HepG2 (cell line): ENCODE measurements around the gene SPRR4. TPM values are rescaled to one million over a fixed set of nuclear protein-coding genes. Genes with fewer than 3 reads are reported as not detected.

Experiments
- REXO4 ChIP-seq: sonication (generic); formaldehyde crosslinking; IDR thresholded peaks from 2 replicates; pipeline ENCODE4 v1.8.0; 2022; ENCODE audit warnings: missing genetic modification reagents, mild to moderate bottlenecking, borderline replicate concordance
- SMARCE1 ChIP-seq: fragments of 450-650 bp; IDR thresholded peaks from 2 replicates; pipeline ENCODE4 v1.6.1; 2017; ENCODE audit warnings: borderline replicate concordance
- ZNF350 ChIP-seq: sonication (generic); formaldehyde crosslinking; IDR thresholded peaks from 2 replicates; pipeline ENCODE4 v1.4.0; 2020; ENCODE audit warnings: mild to moderate bottlenecking, low read depth, missing genetic modification reagents, borderline replicate concordance
- ZNF496 ChIP-seq: sonication (generic); formaldehyde crosslinking; IDR thresholded peaks from 2 replicates; pipeline ENCODE4 v1.8.1; 2023; ENCODE audit warnings: mild to moderate bottlenecking, moderate library complexity, missing genetic modification reagents; ENCODE audit not compliant: insufficient replicate concordance
- ZNF761 ChIP-seq: sonication (generic); formaldehyde crosslinking; conservative IDR thresholded peaks from 2 replicates; pipeline ENCODE4 v1.4.0; 2020; ENCODE audit warnings: mild to moderate bottlenecking, missing genetic modification reagents
- ZSCAN21 ChIP-seq: sonication (generic); formaldehyde crosslinking; IDR thresholded peaks from 2 replicates; pipeline ENCODE4 v1.8.0; 2022; ENCODE audit warnings: mild to moderate bottlenecking, missing genetic modification reagents, moderate library complexity, borderline replicate concordance
- polyA plus RNA-seq, 8 experiments: library from polyadenylated mRNA; depleted of rRNA in 3 of 8; stranded (reverse) in 7 of 8; unstranded in 1 of 8; fragments of >200 nt; fragmentation: Illumina TruSeq in 4 of 8; extraction: Trizol in 4 of 8; gene quantifications; 2 replicates each; pipeline versions ENCODE4 v1.2.1 to v1.2.3, GENCODE V29; 2011 to 2016; ENCODE audit warnings: low read depth in 4 of 8, missing spikeins in 1 of 8, mixed read lengths in 1 of 8; ENCODE audit not compliant: insufficient read depth in 1 of 8
- total RNA-seq, 5 experiments: library from RNA; depleted of rRNA; stranded (reverse); fragments of >200 nt; fragmentation: Illumina TruSeq; extraction: Trizol; gene quantifications; 2 replicates each; pipeline ENCODE4 v1.2.3, GENCODE V29; 2016; ENCODE audit warnings: low read depth in 1 of 5
- TF ChIP-seq, protein P1 (sequence below): sonication (generic); formaldehyde crosslinking; IDR thresholded peaks from 2 replicates; pipeline ENCODE4 v1.8.0; 2023; ENCODE audit warnings: mild to moderate bottlenecking, missing genetic modification reagents
- TF ChIP-seq, protein P2 (sequence below): sonication (generic); formaldehyde crosslinking; IDR thresholded peaks from 2 replicates; pipeline ENCODE4 v1.4.0; 2020; ENCODE audit warnings: missing genetic modification reagents, mild to moderate bottlenecking, borderline replicate concordance
- TF ChIP-seq, protein P3 (sequence below): sonication (generic); formaldehyde crosslinking; IDR thresholded peaks from 2 replicates; pipeline ENCODE4 v1.4.0; 2020; ENCODE audit warnings: missing genetic modification reagents
- TF ChIP-seq, protein P4 (sequence below): IDR thresholded peaks from 2 replicates; pipeline ENCODE4 v1.6.1; 2016

SPRR4 gene
- total and polyA plus RNA-seq, 2 of the 13 experiments (the other 11 are each of a cell fraction or from before 2014, with no cell fraction given), result not detected

DNA sequence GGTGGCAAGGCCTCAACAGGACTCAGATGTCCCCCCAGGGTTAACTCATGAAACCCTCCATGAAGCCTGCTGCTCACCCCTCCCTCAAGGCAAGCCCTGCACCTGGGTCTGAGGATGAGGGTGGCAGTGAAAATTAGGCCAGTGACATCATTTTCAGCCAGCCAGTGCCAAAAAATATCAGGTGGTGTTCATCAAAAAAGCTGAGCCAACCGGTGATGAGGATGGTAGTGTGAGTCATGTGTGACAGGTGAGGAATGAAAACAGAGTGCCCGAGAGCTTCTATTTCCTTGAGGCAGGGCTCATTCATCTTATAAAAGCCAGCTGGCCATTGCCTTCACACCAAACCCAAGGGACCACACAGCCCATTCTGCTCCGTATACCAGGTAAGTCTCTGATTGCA lies 13.3 kb downstream of the SPRR4 start, which contains the start of gene SPRR1A (continued):
- TF ChIP-seq, protein P1, sequence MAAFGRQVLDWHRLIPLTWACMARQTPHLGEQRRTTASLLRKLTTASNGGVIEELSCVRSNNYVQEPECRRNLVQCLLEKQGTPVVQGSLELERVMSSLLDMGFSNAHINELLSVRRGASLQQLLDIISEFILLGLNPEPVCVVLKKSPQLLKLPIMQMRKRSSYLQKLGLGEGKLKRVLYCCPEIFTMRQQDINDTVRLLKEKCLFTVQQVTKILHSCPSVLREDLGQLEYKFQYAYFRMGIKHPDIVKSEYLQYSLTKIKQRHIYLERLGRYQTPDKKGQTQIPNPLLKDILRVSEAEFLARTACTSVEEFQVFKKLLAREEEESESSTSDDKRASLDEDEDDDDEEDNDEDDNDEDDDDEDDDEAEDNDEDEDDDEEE (CRISPR knock-in tag), result no peak
- TF ChIP-seq, protein P2, sequence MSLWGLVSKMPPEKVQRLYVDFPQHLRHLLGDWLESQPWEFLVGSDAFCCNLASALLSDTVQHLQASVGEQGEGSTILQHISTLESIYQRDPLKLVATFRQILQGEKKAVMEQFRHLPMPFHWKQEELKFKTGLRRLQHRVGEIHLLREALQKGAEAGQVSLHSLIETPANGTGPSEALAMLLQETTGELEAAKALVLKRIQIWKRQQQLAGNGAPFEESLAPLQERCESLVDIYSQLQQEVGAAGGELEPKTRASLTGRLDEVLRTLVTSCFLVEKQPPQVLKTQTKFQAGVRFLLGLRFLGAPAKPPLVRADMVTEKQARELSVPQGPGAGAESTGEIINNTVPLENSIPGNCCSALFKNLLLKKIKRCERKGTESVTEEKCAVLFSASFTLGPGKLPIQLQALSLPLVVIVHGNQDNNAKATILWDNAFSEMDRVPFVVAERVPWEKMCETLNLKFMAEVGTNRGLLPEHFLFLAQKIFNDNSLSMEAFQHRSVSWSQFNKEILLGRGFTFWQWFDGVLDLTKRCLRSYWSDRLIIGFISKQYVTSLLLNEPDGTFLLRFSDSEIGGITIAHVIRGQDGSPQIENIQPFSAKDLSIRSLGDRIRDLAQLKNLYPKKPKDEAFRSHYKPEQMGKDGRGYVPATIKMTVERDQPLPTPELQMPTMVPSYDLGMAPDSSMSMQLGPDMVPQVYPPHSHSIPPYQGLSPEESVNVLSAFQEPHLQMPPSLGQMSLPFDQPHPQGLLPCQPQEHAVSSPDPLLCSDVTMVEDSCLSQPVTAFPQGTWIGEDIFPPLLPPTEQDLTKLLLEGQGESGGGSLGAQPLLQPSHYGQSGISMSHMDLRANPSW (CRISPR knock-in tag), result no peak
- no peak for TF ChIP-seq ZNF350 (CRISPR knock-in tag)
- TF ChIP-seq ZNF761, result no peak
- no peak for TF ChIP-seq REXO4
- TF ChIP-seq, protein P3, sequence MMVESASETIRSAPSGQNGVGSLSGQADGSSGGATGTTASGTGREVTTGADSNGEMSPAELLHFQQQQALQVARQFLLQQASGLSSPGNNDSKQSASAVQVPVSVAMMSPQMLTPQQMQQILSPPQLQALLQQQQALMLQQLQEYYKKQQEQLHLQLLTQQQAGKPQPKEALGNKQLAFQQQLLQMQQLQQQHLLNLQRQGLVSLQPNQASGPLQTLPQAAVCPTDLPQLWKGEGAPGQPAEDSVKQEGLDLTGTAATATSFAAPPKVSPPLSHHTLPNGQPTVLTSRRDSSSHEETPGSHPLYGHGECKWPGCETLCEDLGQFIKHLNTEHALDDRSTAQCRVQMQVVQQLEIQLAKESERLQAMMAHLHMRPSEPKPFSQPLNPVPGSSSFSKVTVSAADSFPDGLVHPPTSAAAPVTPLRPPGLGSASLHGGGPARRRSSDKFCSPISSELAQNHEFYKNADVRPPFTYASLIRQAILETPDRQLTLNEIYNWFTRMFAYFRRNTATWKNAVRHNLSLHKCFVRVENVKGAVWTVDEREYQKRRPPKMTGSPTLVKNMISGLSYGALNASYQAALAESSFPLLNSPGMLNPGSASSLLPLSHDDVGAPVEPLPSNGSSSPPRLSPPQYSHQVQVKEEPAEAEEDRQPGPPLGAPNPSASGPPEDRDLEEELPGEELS (CRISPR knock-in tag), result no peak
- TF ChIP-seq ZNF496 (CRISPR knock-in tag), result no peak
- TF ChIP-seq ZSCAN21 (CRISPR knock-in tag), result no peak
- TF ChIP-seq, protein P4, sequence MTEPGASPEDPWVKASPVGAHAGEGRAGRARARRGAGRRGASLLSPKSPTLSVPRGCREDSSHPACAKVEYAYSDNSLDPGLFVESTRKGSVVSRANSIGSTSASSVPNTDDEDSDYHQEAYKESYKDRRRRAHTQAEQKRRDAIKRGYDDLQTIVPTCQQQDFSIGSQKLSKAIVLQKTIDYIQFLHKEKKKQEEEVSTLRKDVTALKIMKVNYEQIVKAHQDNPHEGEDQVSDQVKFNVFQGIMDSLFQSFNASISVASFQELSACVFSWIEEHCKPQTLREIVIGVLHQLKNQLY (CRISPR knock-in tag), result no peak
- no peak for TF ChIP-seq SMARCE1
- TF ChIP-seq, all 625 proteins: peak for 0
